HG03097 (cell line): Measurements from ENCODE around the gene CAMKK2.
"Not testable (repeated sequence)": the region's sequence is repeated elsewhere in the genome, so short reads cannot be mapped to it uniquely, and the experiment has no call there.

Experiments used
- ATAC-seq: cut with Tn5 transposase; IDR thresholded peaks from one replicate; pipeline ENCODE4 v1.9.1; 2021; ENCODE audit not compliant: unreplicated experiment, low FRiP score

CAMKK2 gene

GRCh38 chr12:121281116-121281515, 15.4 kb downstream of the CAMKK2 start:
- ATAC-seq = not testable (repeated sequence)

- ATAC-seq = not testable (repeated sequence)
Observed at GRCh38 chr12:121280531-121280930, 16.0 kb downstream of the CAMKK2 start.

- ATAC-seq = no peak
Observed at GRCh38 chr12:121279507-121279915, 17.0 kb downstream of the CAMKK2 start.

- ATAC-seq = no peak
Observed at GRCh38 chr12:121279071-121279375, 17.5 kb downstream of the CAMKK2 start.

GRCh38 chr12:121278169-121279070, 18.1 kb downstream of the CAMKK2 start:
- ATAC-seq = no peak

GRCh38 chr12:121277374-121277759, 19.1 kb downstream of the CAMKK2 start:
- no peak for ATAC-seq

GRCh38 chr12:121274036-121274763, 22.3 kb downstream of the CAMKK2 start:
- ATAC-seq = no peak

- no peak for ATAC-seq
Observed at GRCh38 chr12:121273364-121273896, 23.1 kb downstream of the CAMKK2 start.

GRCh38 chr12:121267822-121268221, 28.7 kb downstream of the CAMKK2 start:
- ATAC-seq = no peak

GRCh38 chr12:121264951-121265515, 31.5 kb downstream of the CAMKK2 start:
- no peak for ATAC-seq

- ATAC-seq = no peak
Observed at GRCh38 chr12:121264135-121264534, 32.4 kb downstream of the CAMKK2 start.

- no peak for ATAC-seq
Observed at GRCh38 chr12:121263206-121263935, 33.1 kb downstream of the CAMKK2 start.

- no peak for ATAC-seq
Observed at GRCh38 chr12:121261398-121261797, 35.1 kb downstream of the CAMKK2 start.

- ATAC-seq = no peak
Observed at GRCh38 chr12:121260091-121260490, 36.4 kb downstream of the CAMKK2 start.

- no peak for ATAC-seq
Observed at GRCh38 chr12:121259074-121259473, 37.4 kb downstream of the CAMKK2 start.

- ATAC-seq = not testable (repeated sequence)
Observed at GRCh38 chr12:121257704-121258449, 38.6 kb downstream of the CAMKK2 start.

GRCh38 chr12:121255433-121255832, 41.1 kb downstream of the CAMKK2 start:
- ATAC-seq = no peak

GRCh38 chr12:121253638-121254335, 42.7 kb downstream of the CAMKK2 start:
- no peak for ATAC-seq

- no peak for ATAC-seq
Observed at GRCh38 chr12:121252712-121253345, 43.7 kb downstream of the CAMKK2 start.
